ENCODE measurements around the gene PGPEP1.
"Not testable (repeated sequence)": the region's sequence is repeated elsewhere in the genome, so short reads cannot be mapped to it uniquely, and the experiment has no call there.

- TF ChIP-seq, protein P1, sequence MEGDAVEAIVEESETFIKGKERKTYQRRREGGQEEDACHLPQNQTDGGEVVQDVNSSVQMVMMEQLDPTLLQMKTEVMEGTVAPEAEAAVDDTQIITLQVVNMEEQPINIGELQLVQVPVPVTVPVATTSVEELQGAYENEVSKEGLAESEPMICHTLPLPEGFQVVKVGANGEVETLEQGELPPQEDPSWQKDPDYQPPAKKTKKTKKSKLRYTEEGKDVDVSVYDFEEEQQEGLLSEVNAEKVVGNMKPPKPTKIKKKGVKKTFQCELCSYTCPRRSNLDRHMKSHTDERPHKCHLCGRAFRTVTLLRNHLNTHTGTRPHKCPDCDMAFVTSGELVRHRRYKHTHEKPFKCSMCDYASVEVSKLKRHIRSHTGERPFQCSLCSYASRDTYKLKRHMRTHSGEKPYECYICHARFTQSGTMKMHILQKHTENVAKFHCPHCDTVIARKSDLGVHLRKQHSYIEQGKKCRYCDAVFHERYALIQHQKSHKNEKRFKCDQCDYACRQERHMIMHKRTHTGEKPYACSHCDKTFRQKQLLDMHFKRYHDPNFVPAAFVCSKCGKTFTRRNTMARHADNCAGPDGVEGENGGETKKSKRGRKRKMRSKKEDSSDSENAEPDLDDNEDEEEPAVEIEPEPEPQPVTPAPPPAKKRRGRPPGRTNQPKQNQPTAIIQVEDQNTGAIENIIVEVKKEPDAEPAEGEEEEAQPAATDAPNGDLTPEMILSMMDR (IDR thresholded peaks at IDR 0.05) = not testable (repeated sequence)
- TF ChIP-seq POLR2AphosphoS5 (IDR thresholded peaks at IDR 0.05); POLR2A (IDR thresholded peaks at IDR 0.05; ENCODE audit: low read depth): not testable (repeated sequence)
These were observed 43.2 kb downstream of the PGPEP1 start for GRCh38 chr19:18383622-18384021.

Data from esophagus muscularis mucosa (tissue), 3 donors.